Measurements from ENCODE around the gene CA12. TPM values are rescaled to one million over a fixed set of nuclear protein-coding genes. Genes with fewer than 3 reads are reported as not detected.

The CA12 gene
- total RNA-seq, 1 donor from 2014 or later, result 0.28 TPM

DNA sequence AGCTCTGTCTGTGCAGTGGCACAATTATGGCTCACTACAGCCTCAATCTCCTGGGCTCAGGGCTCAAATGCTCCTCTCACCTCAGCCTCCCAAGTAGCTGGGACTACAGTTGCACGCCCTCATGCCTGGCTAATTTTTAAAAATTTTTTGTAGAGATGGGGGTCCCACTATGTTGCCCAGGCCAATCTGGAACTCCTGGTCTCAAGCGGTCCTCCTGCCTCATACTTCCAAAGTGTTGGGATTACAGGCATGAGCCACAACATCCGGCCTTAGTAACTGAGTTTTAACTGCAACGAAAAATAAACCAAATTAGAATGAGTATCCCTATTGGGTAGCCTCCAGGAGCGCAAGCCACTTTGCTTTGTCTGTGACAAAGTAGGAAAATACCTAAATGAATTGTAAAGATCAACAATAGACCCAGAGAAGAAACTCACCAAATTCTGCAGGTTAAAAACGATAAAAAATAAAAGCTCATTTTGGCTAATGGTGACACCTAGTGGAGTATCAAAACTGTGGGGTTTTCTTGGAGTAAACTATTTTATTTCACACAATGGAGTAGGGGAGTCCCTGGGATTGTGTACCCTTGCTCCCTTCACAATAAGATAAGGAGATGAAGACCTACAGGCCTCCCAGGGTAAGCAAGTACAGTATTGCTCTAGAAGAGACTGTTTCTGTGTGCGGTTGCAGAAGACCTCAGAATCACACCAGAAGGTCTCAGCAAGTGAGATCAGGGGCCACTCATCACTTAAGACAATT lies 21.0 kb upstream of the CA12 start:
- DNase-seq (ENCODE audit: low spot score), result no peak
- ATAC-seq, result peak; percentile 83

GRCh38 chr15:63401714-63402497 lies 20.3 kb upstream of the CA12 start:
- DNase-seq (ENCODE audit: low spot score), result no peak
- no peak for ATAC-seq

DNA sequence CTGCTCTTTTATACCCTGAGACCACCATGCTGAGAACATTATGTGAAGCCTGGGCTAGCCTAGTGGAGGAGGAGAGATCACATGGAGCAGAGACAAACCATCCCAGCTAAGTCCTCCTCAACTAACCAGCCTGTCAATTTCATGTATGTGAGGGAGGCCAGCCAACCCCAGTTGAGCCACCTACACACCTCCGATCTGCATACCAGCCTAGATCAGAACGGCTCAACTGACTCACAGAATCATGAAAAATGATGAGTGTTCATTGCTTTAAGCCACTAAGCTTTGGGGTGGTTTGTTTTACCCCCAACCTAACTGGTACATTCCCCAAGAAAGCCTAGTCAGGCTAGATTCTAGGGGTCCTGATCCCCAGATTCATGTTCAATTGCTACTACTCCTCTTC lies 19.4 kb upstream of the CA12 start:
- no peak for DNase-seq (ENCODE audit: low spot score)
- ATAC-seq, result no peak

- ATAC-seq (no peak), DNase-seq (ENCODE audit: low spot score) (no peak)
These were observed 16.8 kb upstream of the CA12 start for GRCh38 chr15:63398456-63398855.

- no peak for ATAC-seq
These were observed 14.7 kb upstream of the CA12 start for GRCh38 chr15:63396152-63396928.

DNA sequence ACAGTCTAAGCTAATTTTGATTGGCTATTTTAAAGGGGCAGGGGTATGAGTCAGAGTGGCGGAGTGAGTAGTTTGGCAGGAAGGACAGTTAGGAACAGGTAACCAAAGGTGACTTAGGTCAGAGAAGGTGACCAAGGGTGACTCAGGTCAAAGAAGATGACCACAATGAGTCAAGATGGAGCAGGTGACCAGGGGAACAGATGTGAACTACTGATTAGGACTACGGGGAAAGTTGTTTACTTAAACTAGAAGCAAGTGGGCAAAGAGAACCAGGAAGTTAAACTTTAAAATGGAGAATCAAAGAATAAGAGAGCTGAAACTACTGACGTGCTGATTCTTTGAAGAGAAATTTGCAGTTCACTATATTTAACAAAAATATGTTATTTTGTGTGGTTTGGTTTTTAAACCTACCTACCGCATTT lies 14.1 kb upstream of the CA12 start:
- ATAC-seq, result no peak
- no peak for DNase-seq (ENCODE audit: low spot score)

More at GRCh38 chr15:63396152-63396928, 14.7 kb upstream of the CA12 start:
- no peak for DNase-seq (ENCODE audit: low spot score)

- ATAC-seq, result no peak
- no peak for DNase-seq (ENCODE audit: low spot score)
These were observed 10.8 kb upstream of the CA12 start for GRCh38 chr15:63392361-63393009.

DNA sequence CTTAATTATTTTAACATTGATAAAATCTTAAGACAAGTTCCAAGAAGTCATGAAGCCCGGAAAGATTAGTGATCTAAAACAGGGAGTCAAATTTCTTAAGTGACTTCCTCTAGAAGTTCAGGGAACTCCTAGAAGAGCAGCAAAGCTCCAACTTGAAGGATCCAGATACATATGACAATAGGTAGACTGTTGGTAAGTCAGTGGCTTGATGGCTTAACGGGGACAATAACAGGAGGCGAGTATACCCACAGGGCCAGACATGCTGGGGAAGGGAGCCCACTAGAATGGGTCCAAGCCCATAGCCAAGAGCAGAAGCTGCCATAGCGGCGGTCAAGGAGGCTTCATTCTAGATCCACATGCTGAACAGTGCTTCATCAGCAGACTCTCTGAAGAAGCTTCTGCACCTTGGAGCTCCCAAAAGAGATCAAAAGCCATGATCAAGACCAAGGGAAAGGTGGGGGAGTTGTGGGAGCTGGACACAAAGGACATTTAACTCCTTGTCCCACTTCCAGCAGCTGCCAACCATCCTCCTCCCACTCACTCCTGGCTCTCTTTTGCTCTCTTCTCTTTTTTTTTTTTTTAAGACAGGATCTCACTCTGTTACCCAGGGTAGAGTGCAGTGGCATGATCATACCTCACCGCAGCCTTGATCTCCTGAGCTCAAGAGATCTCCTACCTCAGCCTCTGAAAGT lies 10.2 kb upstream of the CA12 start:
- ATAC-seq (no peak), DNase-seq (ENCODE audit: low spot score) (no peak)

GRCh38 chr15:63390689-63391088 lies 9.0 kb upstream of the CA12 start:
- DNase-seq (ENCODE audit: low spot score) (no peak), ATAC-seq (no peak)

DNA sequence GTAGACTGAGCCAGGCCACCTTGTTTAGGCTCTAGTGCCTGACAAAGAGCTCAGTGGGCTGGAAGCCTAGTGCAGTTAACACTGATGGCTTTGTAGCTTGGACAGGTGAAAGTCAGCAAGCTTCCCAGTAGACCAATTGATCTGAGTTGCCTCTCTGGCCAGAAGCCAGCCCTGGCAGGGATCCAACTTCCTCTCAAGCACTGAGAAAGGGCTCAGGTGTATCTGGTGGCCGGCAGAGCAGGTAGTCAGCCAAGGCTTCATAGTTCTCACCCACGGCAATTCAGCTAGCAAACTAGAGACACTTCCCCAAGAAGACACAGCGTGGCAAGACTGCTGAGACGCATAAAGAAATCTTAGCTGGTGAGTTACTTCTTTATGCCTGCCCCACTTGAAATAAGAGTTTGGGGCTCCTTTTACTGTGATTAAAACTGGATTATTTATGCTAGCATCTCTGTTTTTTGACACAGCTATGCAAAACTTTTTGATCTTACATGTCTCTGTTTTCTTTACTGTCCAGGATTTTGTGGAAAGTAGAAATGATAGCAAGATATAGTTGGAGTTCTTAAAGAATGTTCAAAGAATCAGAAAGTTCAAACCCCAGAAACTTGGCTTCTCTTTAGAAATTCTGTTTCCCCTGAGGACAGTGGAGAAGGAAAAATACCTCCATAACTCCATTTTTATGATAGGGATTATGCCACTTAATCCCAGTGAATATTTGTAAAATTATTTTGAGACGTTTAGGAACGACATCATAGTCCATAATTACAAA lies 8.4 kb upstream of the CA12 start:
- ATAC-seq, result peak; percentile 71
- peak; percentile 84 for DNase-seq (ENCODE audit: low spot score)

DNA sequence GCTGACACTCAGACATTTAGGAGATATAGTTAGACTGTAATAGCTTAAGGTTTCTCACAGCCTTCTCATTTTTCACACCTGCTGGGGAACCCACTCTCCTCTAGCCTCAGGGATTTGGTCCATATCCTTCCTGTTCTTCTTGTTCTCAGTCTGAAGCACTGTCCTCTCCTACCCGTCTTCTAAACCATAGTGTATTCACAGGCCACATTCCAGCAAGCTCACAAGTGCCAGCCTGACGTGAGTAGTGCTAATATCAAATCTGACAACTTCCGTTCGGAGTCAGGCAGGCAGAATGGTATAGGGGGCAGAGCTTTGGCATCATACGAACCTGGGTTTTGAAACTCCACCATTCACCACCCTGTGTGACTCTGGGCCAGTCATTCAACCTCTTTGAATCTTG lies 6.9 kb upstream of the CA12 start:
- DNase-seq (ENCODE audit: low spot score) (no peak), ATAC-seq (no peak)

- ATAC-seq (no peak), DNase-seq (ENCODE audit: low spot score) (no peak)
These were observed 6.3 kb upstream of the CA12 start for GRCh38 chr15:63387748-63388493.

DNA sequence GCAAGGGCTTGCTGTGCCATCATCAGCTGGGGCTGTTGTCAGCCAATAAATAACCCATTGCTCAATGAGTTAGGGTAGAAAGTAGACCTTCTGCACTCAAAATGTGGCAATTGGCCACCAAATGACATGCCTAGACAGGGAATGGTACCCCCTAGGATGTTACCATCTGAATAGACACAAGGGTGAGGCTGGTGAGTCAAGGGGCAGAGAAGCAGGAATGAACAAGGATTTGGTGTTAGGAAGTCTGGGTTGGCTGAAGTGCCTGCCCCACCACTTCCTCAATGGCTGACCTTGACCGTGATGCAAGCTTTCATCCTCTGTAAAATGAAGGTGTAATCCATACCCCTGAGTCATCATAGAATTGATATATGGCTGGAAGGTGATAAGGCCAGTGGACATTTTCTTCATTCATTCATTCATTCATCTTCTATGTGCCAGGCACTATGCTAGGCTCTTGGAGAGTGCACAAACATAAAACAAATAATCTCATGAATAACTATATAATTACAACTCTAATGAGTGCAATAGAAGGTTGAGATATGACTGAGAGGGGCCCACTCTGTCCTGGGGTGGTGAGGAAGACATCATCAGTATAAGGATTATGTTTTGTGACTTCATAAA lies 4.4 kb upstream of the CA12 start:
- no peak for ATAC-seq
- no peak for DNase-seq (ENCODE audit: low spot score)

GRCh38 chr15:63384906-63385305 lies 3.3 kb upstream of the CA12 start:
- no peak for ATAC-seq
- no peak for DNase-seq (ENCODE audit: low spot score)

DNA sequence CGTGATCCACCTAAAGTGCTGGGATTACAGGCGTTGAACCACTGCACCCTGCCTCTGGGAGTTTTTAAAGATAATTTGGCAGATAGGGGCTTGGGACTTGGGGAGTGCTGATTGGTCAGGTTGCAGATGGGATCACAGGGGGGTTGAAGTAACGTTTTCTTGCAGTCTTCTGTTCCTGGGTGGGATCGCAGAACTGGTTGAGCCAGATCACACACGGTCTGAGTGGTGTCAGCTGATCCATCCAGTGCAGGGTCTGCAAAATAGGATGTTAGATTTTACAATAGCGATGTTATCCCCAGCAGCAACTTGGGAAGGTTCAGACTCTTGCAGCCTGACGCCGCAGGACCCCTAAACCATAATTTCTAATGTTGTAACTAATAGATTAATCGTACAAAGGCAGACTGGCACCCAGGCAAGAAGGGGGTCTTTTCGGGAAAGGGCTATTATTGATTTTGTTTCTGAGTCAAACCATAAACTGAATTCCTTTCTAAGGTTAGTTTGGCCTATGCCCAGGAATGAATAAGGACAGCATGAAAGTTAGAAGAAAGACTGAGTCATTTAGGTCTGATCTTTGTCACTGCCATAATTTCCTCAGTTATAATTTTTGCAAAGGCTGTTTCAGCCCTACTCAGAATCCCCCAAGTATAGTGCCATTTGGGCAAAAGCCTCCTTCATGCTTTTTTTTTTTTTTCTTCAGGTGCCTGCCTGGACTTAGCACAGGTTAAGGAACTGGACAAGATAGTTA lies 1.5 kb upstream of the CA12 start:
- ATAC-seq (no peak), DNase-seq (ENCODE audit: low spot score) (no peak)

DNA sequence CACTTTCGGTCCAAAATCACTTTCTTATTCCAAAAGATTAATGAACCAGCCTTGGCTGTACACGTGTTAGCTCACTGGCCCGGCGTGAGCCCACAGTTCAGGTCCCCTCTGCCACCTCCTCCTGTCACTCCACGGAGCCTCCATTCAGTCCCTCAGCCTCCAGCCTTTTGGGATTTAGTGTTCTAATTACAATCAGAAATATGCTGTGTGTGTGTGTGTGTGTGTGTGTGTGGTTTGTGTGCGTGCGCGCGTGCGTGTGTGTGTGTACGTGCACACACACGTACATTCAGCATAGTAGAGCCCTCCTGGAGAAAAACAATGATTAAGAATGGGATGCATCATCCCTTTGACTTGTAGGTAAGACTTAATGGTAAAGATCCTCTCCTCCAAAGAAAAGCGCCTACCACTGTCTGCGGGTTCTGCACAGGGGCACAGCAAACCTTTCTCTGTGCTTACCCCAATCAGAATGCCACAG lies 801 bp downstream of the CA12 start:
- no peak for DNase-seq (ENCODE audit: low spot score)

GRCh38 chr15:63380151-63380807 lies 1.4 kb downstream of the CA12 start:
- ATAC-seq, result no peak

More for the DNA sequence above, 801 bp downstream of the CA12 start:
- no peak for ATAC-seq

More at GRCh38 chr15:63380151-63380807, 1.4 kb downstream of the CA12 start:
- no peak for DNase-seq (ENCODE audit: low spot score)
